Astrocyte (in vitro differentiated cells and primary cell): Measurements from ENCODE around the gene LOXL4.

Experiments
- EZH2 ChIP-seq: IDR thresholded peaks from 2 replicates; pipeline ENCODE4 v1.6.1; 2012; ENCODE audit warnings: mild to moderate bottlenecking, low read length, inconsistent platforms; ENCODE audit not compliant: insufficient read depth
- TF ChIP-seq, protein P1 (sequence below): IDR thresholded peaks from 2 replicates; pipeline ENCODE4 v1.5.1; 2011; ENCODE audit warnings: low read depth, mild to moderate bottlenecking, inconsistent platforms, low read length, moderate library complexity; ENCODE audit not compliant: insufficient read depth

DNA sequence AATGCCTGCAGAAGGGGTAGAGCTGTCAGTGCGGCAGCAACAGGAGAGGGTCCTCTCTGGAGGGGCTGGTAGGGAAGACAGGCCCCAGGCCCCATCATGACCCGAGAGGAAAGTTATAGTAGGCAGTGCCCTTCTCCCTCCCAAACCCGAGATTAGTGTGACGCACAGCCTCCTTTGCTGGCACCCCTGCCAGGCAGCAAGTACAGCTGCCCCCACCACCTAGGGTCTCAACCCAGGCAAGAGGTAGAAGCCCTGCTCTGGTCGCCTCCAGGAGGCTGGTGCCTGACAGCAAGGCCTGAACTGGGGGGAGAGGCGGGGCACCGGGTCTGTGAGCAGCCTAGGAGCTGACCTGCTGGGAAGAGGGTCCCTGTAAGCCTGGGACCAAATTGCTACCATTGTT is 15.5 kb downstream of the LOXL4 start:
- TF ChIP-seq, protein P1, sequence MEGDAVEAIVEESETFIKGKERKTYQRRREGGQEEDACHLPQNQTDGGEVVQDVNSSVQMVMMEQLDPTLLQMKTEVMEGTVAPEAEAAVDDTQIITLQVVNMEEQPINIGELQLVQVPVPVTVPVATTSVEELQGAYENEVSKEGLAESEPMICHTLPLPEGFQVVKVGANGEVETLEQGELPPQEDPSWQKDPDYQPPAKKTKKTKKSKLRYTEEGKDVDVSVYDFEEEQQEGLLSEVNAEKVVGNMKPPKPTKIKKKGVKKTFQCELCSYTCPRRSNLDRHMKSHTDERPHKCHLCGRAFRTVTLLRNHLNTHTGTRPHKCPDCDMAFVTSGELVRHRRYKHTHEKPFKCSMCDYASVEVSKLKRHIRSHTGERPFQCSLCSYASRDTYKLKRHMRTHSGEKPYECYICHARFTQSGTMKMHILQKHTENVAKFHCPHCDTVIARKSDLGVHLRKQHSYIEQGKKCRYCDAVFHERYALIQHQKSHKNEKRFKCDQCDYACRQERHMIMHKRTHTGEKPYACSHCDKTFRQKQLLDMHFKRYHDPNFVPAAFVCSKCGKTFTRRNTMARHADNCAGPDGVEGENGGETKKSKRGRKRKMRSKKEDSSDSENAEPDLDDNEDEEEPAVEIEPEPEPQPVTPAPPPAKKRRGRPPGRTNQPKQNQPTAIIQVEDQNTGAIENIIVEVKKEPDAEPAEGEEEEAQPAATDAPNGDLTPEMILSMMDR = no peak
- TF ChIP-seq EZH2 = no peak
